GM12801 (cell line): Measurements from ENCODE around the gene CMTR1.

ENCODE experiments used
- TF ChIP-seq, protein P1 (sequence below): IDR thresholded peaks from one replicate; pipeline ENCODE4 v1.5.1; 2011; ENCODE audit warnings: control low read depth; ENCODE audit not compliant: insufficient read length; ENCODE audit errors: extremely low read depth

CMTR1 gene

GRCh38 chr6:37399131-37399530 is 33.9 kb upstream of the CMTR1 start:
- TF ChIP-seq, protein P1, sequence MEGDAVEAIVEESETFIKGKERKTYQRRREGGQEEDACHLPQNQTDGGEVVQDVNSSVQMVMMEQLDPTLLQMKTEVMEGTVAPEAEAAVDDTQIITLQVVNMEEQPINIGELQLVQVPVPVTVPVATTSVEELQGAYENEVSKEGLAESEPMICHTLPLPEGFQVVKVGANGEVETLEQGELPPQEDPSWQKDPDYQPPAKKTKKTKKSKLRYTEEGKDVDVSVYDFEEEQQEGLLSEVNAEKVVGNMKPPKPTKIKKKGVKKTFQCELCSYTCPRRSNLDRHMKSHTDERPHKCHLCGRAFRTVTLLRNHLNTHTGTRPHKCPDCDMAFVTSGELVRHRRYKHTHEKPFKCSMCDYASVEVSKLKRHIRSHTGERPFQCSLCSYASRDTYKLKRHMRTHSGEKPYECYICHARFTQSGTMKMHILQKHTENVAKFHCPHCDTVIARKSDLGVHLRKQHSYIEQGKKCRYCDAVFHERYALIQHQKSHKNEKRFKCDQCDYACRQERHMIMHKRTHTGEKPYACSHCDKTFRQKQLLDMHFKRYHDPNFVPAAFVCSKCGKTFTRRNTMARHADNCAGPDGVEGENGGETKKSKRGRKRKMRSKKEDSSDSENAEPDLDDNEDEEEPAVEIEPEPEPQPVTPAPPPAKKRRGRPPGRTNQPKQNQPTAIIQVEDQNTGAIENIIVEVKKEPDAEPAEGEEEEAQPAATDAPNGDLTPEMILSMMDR: no peak

DNA sequence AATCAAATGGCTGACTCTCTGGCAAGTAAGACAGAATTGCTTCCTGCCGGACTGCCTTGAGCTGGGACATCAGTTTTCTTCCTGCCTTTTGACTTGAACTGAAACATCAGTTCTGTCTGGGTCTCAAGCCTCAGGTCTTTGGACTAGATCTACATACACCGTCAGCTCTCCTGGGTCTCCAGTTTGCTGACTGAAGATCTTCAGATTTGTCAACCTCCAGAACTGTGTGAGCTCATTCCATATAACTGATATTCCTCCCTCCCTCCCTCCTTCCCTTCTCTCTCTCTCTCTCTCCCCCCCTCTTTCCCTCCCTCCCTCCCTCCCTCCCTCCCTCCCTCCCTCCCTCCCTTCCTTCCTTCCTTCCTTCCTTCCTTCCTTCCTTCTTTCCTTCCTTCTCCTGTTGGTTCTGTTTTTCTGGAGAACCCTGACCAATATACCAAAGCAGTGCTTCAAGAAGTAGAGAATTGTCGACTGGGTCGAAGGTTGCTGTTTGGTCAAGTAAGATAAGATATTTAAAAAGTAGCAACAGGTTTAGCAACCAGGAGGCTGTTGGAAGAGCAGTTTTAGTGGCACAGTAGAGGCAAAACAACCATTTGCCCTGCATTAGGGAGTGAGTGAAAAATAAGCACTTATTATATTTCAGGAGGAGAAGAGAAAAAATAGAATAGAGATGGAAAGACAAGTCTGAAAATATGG is 33.1 kb upstream of the CMTR1 start:
- TF ChIP-seq, protein P1: no peak

GRCh38 chr6:37406726-37407341 is 26.2 kb upstream of the CMTR1 start:
- TF ChIP-seq, protein P1: no peak

DNA sequence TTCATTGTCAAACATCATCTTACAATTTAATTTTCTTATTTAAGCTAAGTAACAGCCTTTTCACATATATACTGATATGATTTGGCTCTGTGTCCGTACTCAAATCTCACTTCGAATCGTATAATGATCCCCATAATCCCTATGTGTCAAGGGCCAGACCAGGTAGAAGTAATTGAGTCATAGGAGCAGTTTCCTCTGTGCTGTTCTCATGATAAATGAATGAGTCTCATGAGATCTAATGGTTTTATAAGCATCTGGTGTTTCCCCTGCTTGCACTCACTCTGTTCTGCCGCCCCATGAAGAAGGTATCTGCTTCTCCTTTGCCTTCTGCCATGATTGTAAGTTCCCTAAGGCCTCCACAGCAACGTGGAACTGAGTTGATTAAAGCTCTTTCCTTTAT is 25.1 kb upstream of the CMTR1 start:
- TF ChIP-seq, protein P1: no peak

- TF ChIP-seq, protein P1: no peak
These were observed 23.5 kb upstream of the CMTR1 start for GRCh38 chr6:37409501-37409900.

DNA sequence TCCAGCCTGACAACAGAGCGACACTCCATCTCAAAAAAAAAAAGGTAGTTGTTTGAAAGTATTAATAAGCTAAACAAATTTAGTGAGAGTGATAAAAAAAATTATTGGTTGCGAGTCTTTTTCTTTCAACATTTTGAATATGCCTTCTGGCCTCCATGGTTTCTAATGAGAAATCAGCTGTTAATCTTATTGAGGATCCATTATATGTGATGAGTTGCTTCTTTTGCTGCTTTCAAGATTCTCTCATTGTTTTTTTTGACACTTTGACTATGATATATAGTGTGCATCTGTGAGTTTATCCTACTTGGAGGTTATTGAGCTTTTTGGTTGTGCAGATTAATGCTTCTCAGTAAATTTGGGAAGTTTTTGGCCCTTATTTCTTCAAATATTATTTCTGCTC is 15.6 kb upstream of the CMTR1 start:
- TF ChIP-seq, protein P1: no peak

- TF ChIP-seq, protein P1: no peak
These were observed 14.3 kb upstream of the CMTR1 start for GRCh38 chr6:37418722-37419121.
